K562 (cell line): ENCODE data around the gene PTGES3.
"Not testable (repeated sequence)": the region's sequence is repeated elsewhere in the genome, so short reads cannot be mapped to it uniquely, and the experiment has no call there.

ENCODE experiments used
- BCL6 ChIP-seq: fragments of 250-450 bp; sonication (Bioruptor Pico); IDR thresholded peaks from 2 replicates; pipeline ENCODE4 v1.4.0; 2020
- CHD1 ChIP-seq: fragments of 200-600 bp; sonication (generic); IDR thresholded peaks from one replicate; pipeline ENCODE4 v1.6.1; 2012; ENCODE audit warnings: mild to moderate bottlenecking, moderate library complexity, low read length, inconsistent platforms
- KAT2B ChIP-seq: IDR thresholded peaks from one replicate; pipeline ENCODE4 v1.6.1; 2012; ENCODE audit warnings: low read depth, mild to moderate bottlenecking, control low read depth, inconsistent platforms, low read length, moderate library complexity
- KHSRP ChIP-seq: fragments of 450-650 bp; IDR thresholded peaks from 2 replicates; pipeline ENCODE4 v1.6.1; 2017
- POLR2A ChIP-seq: fragments of 450-650 bp; conservative IDR thresholded peaks from 2 replicates; pipeline ENCODE4 v1.6.1; 2016
- TARDBP ChIP-seq: fragments of 450-650 bp; IDR thresholded peaks from 2 replicates; pipeline ENCODE4 v1.6.1; 2016
- TF ChIP-seq, protein P1 (sequence below), 3 experiments: IDR thresholded peaks in 2 of 3; conservative IDR thresholded peaks in 1 of 3; 2 replicates each; pipeline ENCODE4 v1.5.1; 2011 to 2012; ENCODE audit warnings: low read length in 3 of 3, mild to moderate bottlenecking in 3 of 3, control low read depth in 2 of 3, improper control_type of control experiment in 1 of 3, inconsistent platforms in 1 of 3, low read depth in 1 of 3, mixed read lengths in 1 of 3, moderate library complexity in 1 of 3; ENCODE audit not compliant: insufficient read depth in 2 of 3
- TF ChIP-seq, protein P2 (sequence below): fragments of 200-800 bp; sonication (Bioruptor generic); IDR thresholded peaks from 2 replicates; pipeline ENCODE4 v1.6.1; 2017; ENCODE audit warnings: missing genetic modification characterization, missing compliant biosample characterization
- TF ChIP-seq, protein P3 (sequence below): sonication (generic); formaldehyde crosslinking; IDR thresholded peaks from 2 replicates; pipeline ENCODE4 v1.8.1; 2023; ENCODE audit warnings: mild to moderate bottlenecking, missing genetic modification reagents

DNA sequence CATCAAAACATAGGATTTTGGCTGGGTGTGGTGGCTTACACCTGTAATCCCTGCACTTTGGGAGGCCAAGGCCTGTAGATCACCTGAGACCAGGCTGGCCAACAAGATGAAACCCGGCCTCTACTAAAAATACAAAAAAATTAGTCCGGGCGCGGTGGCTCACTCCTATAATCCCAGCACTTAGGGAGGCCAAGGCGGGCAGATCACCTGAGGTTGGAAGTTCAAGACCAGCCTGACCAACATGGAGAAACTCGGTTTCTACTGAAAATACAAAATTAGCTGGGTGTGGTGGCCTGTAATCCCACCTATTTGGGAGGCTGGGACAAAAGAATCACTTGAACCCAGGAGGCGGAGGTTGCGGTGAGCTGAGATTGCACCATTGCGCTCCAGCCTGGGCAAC, 40.1 kb downstream of the PTGES3 start:
- not testable (repeated sequence) for TF ChIP-seq KAT2B; KHSRP; BCL6 (CRISPR knock-in tag); POLR2A; CHD1; TARDBP
- TF ChIP-seq, protein P1, sequence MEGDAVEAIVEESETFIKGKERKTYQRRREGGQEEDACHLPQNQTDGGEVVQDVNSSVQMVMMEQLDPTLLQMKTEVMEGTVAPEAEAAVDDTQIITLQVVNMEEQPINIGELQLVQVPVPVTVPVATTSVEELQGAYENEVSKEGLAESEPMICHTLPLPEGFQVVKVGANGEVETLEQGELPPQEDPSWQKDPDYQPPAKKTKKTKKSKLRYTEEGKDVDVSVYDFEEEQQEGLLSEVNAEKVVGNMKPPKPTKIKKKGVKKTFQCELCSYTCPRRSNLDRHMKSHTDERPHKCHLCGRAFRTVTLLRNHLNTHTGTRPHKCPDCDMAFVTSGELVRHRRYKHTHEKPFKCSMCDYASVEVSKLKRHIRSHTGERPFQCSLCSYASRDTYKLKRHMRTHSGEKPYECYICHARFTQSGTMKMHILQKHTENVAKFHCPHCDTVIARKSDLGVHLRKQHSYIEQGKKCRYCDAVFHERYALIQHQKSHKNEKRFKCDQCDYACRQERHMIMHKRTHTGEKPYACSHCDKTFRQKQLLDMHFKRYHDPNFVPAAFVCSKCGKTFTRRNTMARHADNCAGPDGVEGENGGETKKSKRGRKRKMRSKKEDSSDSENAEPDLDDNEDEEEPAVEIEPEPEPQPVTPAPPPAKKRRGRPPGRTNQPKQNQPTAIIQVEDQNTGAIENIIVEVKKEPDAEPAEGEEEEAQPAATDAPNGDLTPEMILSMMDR (IDR thresholded peaks at IDR 0.05 in 2 of 3, conservative IDR thresholded peaks at IDR 0.05 in 1 of 3; ENCODE audit: insufficient read depth in 2 of 3, low read depth in 1 of 3, low read length in 3 of 3): not testable (repeated sequence)
- TF ChIP-seq, protein P2, sequence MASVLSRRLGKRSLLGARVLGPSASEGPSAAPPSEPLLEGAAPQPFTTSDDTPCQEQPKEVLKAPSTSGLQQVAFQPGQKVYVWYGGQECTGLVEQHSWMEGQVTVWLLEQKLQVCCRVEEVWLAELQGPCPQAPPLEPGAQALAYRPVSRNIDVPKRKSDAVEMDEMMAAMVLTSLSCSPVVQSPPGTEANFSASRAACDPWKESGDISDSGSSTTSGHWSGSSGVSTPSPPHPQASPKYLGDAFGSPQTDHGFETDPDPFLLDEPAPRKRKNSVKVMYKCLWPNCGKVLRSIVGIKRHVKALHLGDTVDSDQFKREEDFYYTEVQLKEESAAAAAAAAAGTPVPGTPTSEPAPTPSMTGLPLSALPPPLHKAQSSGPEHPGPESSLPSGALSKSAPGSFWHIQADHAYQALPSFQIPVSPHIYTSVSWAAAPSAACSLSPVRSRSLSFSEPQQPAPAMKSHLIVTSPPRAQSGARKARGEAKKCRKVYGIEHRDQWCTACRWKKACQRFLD (CRISPR knock-in tag): not testable (repeated sequence)
- TF ChIP-seq, protein P3, sequence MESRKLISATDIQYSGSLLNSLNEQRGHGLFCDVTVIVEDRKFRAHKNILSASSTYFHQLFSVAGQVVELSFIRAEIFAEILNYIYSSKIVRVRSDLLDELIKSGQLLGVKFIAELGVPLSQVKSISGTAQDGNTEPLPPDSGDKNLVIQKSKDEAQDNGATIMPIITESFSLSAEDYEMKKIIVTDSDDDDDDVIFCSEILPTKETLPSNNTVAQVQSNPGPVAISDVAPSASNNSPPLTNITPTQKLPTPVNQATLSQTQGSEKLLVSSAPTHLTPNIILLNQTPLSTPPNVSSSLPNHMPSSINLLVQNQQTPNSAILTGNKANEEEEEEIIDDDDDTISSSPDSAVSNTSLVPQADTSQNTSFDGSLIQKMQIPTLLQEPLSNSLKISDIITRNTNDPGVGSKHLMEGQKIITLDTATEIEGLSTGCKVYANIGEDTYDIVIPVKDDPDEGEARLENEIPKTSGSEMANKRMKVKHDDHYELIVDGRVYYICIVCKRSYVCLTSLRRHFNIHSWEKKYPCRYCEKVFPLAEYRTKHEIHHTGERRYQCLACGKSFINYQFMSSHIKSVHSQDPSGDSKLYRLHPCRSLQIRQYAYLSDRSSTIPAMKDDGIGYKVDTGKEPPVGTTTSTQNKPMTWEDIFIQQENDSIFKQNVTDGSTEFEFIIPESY: not testable (repeated sequence)
